ENCODE results near the gene HSPA1L. TPM values are rescaled to one million over a fixed set of nuclear protein-coding genes. Genes with fewer than 3 reads are reported as not detected.
A peak's percentile ranks its signal among the peaks of the same experiment; 100 is the strongest.

HSPA1L gene
- total and polyA plus RNA-seq, 10 of the 15 experiments (the other 5 are each of a cell fraction or from before 2014, with no cell fraction given), result 0.69 to 2.5 (median 1.5) TPM

DNA sequence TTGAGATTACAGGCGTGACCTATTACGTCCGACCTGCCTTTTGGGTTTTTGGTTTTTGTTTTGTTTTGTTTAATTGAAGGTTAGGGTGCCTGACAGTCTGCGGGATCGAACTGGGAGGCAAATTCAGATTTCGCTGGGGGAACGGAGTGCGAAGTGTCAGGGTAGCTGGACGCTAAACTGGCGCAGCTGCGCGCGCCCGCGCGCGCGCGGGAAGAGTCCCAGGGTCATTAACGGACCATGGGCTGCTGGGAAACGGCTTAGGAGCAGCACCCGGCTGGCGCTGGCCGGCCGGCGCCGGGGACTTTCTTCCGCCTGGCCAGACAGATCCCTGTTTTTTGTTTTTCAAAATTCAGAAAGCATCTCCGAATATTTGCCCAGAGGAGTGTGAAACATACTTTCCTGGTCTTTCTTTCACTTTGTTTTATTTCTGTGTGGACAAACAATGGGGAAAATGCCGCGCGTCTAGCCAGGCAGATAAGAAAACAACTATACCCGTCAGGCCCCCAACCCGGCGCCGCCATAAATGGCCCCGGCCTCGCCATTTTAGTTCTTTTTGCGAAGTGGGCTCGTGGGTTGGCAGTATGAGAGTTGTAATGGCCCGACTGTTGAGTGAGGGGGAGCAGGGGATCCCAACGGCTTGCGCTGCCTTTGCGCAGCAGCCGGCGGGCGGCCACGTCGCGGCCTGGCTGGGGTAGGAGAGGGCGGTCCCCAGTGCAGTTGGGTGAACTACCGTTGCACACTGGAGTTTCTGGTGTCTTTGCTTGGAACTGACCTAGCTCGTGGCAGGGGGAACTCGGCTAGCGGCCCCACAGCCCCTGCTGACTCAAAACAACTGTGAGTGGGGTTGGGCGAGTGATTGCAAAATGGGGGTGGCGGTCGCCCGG lies 19.5 kb upstream of the HSPA1L start (continued):
- TF ChIP-seq, protein P1, sequence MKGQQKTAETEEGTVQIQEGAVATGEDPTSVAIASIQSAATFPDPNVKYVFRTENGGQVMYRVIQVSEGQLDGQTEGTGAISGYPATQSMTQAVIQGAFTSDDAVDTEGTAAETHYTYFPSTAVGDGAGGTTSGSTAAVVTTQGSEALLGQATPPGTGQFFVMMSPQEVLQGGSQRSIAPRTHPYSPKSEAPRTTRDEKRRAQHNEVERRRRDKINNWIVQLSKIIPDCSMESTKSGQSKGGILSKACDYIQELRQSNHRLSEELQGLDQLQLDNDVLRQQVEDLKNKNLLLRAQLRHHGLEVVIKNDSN (IDR thresholded peaks at IDR 0.05; ENCODE audit: borderline replicate concordance, extremely low read length, insufficient read depth, low read depth, low read length), result no peak
- TF ChIP-seq TCF7 (IDR thresholded peaks at IDR 0.05; ENCODE audit: borderline replicate concordance) (0 out of 2 replicates have a peak, but pooled peaks have one; percentile 14), NRF1 (conservative IDR thresholded peaks at IDR 0.05; ENCODE audit: low read depth, low read length) (no peak), NR2C1 (IDR thresholded peaks at IDR 0.05) (peak; percentile 66), MEF2A (IDR thresholded peaks at IDR 0.05; ENCODE audit: insufficient read depth, low read depth, low read length) (peak; percentile 67; the same call in 1 of the 2 replicates), TARDBP (IDR thresholded peaks at IDR 0.05; ENCODE audit: borderline replicate concordance) (0 out of 2 replicates have a peak, but pooled peaks have one; percentile 26), KAT2A (conservative IDR thresholded peaks at IDR 0.05; ENCODE audit: control insufficient read depth, low read depth, low read length) (no peak), NFIC (IDR thresholded peaks at IDR 0.05; ENCODE audit: low read depth, low read length) (no peak; the same call in 1 of the 2 replicates), POLR2AphosphoS5 (IDR thresholded peaks at IDR 0.05; ENCODE audit: low read length) (peak; percentile 100), FOS (IDR thresholded peaks at IDR 0.05; ENCODE audit: borderline replicate concordance, extremely low read depth, insufficient read length) (no peak), LARP7 (IDR thresholded peaks at IDR 0.05) (0 out of 2 replicates have a peak, but pooled peaks have one; percentile 52), MYC (IDR thresholded peaks at IDR 0.05; ENCODE audit: insufficient read depth, insufficient read length, insufficient replicate concordance, low read length, severe bottlenecking) (no peak), SMAD1 (IDR thresholded peaks at IDR 0.05; ENCODE audit: low read depth, partially characterized antibody) (no peak), ZNF384 (IDR thresholded peaks at IDR 0.05; ENCODE audit: borderline replicate concordance, low read depth, low read length) (no peak)
- TF ChIP-seq, protein P2, sequence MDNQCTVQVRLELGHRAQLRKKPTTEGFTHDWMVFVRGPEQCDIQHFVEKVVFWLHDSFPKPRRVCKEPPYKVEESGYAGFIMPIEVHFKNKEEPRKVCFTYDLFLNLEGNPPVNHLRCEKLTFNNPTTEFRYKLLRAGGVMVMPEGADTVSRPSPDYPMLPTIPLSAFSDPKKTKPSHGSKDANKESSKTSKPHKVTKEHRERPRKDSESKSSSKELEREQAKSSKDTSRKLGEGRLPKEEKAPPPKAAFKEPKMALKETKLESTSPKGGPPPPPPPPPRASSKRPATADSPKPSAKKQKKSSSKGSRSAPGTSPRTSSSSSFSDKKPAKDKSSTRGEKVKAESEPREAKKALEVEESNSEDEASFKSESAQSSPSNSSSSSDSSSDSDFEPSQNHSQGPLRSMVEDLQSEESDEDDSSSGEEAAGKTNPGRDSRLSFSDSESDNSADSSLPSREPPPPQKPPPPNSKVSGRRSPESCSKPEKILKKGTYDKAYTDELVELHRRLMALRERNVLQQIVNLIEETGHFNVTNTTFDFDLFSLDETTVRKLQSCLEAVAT (IDR thresholded peaks at IDR 0.05), result peak; percentile 46
- TF ChIP-seq, protein P3, sequence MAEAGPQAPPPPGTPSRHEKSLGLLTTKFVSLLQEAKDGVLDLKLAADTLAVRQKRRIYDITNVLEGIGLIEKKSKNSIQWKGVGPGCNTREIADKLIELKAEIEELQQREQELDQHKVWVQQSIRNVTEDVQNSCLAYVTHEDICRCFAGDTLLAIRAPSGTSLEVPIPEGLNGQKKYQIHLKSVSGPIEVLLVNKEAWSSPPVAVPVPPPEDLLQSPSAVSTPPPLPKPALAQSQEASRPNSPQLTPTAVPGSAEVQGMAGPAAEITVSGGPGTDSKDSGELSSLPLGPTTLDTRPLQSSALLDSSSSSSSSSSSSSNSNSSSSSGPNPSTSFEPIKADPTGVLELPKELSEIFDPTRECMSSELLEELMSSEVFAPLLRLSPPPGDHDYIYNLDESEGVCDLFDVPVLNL (IDR thresholded peaks at IDR 0.05; ENCODE audit: low read depth, low read length), result peak; percentile 47; the same call in 1 of the 2 replicates
- TF ChIP-seq, protein P4, sequence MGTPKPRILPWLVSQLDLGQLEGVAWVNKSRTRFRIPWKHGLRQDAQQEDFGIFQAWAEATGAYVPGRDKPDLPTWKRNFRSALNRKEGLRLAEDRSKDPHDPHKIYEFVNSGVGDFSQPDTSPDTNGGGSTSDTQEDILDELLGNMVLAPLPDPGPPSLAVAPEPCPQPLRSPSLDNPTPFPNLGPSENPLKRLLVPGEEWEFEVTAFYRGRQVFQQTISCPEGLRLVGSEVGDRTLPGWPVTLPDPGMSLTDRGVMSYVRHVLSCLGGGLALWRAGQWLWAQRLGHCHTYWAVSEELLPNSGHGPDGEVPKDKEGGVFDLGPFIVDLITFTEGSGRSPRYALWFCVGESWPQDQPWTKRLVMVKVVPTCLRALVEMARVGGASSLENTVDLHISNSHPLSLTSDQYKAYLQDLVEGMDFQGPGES (IDR thresholded peaks at IDR 0.05), result no peak
- TF ChIP-seq, protein P5, sequence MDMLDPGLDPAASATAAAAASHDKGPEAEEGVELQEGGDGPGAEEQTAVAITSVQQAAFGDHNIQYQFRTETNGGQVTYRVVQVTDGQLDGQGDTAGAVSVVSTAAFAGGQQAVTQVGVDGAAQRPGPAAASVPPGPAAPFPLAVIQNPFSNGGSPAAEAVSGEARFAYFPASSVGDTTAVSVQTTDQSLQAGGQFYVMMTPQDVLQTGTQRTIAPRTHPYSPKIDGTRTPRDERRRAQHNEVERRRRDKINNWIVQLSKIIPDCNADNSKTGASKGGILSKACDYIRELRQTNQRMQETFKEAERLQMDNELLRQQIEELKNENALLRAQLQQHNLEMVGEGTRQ (IDR thresholded peaks at IDR 0.05; ENCODE audit: borderline replicate concordance, low read depth, low read length), result no peak
- TF ChIP-seq, protein P6, sequence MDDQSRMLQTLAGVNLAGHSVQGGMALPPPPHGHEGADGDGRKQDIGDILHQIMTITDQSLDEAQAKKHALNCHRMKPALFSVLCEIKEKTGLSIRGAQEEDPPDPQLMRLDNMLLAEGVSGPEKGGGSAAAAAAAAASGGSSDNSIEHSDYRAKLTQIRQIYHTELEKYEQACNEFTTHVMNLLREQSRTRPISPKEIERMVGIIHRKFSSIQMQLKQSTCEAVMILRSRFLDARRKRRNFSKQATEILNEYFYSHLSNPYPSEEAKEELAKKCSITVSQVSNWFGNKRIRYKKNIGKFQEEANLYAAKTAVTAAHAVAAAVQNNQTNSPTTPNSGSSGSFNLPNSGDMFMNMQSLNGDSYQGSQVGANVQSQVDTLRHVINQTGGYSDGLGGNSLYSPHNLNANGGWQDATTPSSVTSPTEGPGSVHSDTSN (IDR thresholded peaks at IDR 0.05; ENCODE audit: insufficient replicate concordance, low read depth, low read length), result no peak
- TF ChIP-seq, protein P7, sequence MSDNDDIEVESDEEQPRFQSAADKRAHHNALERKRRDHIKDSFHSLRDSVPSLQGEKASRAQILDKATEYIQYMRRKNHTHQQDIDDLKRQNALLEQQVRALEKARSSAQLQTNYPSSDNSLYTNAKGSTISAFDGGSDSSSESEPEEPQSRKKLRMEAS (IDR thresholded peaks at IDR 0.05; ENCODE audit: low read depth, low read length), result peak; percentile 5

Measured in GM12878 (cell line).